K562 treated with DMSO at 1 percent for 48 hours (cell line): Measurements from ENCODE around the gene CROCC2. TPM values are rescaled to one million over a fixed set of nuclear protein-coding genes. Genes with fewer than 3 reads are reported as not detected.

ENCODE experiments used
- total RNA-seq: library from RNA; unstranded; fragments of 300-600 nt; gene quantifications from 2 replicates; pipeline ENCODE4 v1.2.3, GENCODE V29; 2022; ENCODE audit warnings: low replicate concordance; ENCODE audit errors: extremely low read depth

Gene CROCC2
- not detected in 2 replicates for total RNA-seq

GRCh38 chr2:240906141-240906910, at the start of gene CROCC2:
TSS of gene CROCC2 (plus strand) at chr2:240906336. CDS start at chr2:240906514, 178 bp downstream.

GRCh38 chr2:240868286-240869108, 37.6 kb upstream of the CROCC2 start, which contains the start of gene AGXT:
TSS of gene AGXT (plus strand) at chr2:240868824. CDS start at chr2:240868866, 42 bp downstream.

DNA sequence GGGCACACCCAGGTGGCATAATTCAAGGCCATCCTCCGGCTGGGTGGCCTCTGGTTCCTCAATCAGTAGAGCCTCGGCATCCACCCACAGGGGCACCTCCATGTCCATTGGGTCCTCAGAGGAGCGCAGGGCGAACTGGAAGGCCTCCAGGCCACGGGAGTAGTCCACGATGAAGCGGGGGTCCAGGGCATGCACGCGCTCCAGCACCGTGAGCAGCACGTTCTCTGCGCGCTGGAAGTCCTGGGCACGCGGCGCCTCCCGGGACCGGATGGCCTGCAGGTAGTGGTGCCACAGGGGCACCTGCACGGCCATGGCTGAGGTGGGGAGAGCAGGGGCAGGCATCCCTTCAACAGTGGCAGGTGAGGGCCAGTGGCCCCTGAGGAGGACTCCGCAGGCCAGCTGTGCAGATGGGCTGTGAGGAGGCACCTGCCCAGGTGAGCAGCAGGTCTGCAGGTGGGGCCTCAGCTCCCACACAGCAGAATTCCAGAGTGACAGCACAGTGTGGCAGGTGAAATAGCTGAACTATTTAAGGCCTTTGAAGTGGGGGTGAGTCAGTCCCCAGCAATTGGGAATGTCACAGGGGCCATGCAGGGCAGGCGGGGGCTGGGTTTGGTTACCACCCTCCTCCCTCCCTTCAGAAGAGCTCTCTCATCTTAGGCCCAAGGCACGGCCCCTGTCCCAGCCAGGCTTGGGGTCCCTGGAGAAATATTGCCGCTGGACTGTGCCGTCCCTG, 10.3 kb upstream of the CROCC2 start, which contains the start of gene MAB21L4:
MAB21L4 (minus strand) TSS at position 501 of the 733 bp plus-strand sequence; CDS start at position 342, 159 bp downstream.

GRCh38 chr2:240997856-240998705, 91.9 kb downstream of the CROCC2 start, which contains the start of gene SNED1:
TSS of gene SNED1 (plus strand) at chr2:240998618. CDS start at chr2:240998838, 220 bp downstream.

Other genes with a start within 250 kb of the CROCC2 start
- gene AQP12B, start 223.5 kb upstream of the CROCC2 start, total RNA-seq = not detected in 2 replicates
- not detected in 2 replicates for gene AQP12A, start 214.5 kb upstream of the CROCC2 start, total RNA-seq
- not detected in 2 replicates for gene KIF1A, start 86.1 kb upstream of the CROCC2 start, total RNA-seq
- not detected in 2 replicates for gene AGXT, start 37.5 kb upstream of the CROCC2 start, total RNA-seq
- gene MAB21L4, start 10.2 kb upstream of the CROCC2 start, total RNA-seq = not detected in 2 replicates
- gene SNED1, start 92.3 kb downstream of the CROCC2 start, total RNA-seq = not detected in 2 replicates
- not detected in 2 replicates for gene MTERF4, start 196.0 kb downstream of the CROCC2 start, total RNA-seq
- gene PASK, start 243.1 kb downstream of the CROCC2 start, total RNA-seq = not detected in 2 replicates
- gene PPP1R7, start 244.1 kb downstream of the CROCC2 start, total RNA-seq = not detected in 2 replicates